Ishikawa (cell line): ENCODE results near the gene RPS5.

Experiments
- CEBPB ChIP-seq: IDR thresholded peaks from 2 replicates; pipeline ENCODE4 v1.6.1; 2012
- CREB1 ChIP-seq: IDR thresholded peaks from 2 replicates; pipeline ENCODE4 v1.6.1; 2012; ENCODE audit warnings: low read depth
- EGR1 ChIP-seq: IDR thresholded peaks from 2 replicates; pipeline ENCODE4 v1.6.1; 2012
- EP300 ChIP-seq: IDR thresholded peaks from 2 replicates; pipeline ENCODE4 v1.6.1; 2012; ENCODE audit warnings: borderline replicate concordance
- FOXM1 ChIP-seq: IDR thresholded peaks from 2 replicates; pipeline ENCODE4 v1.6.1; 2012; ENCODE audit warnings: low read depth, borderline replicate concordance
- NFIC ChIP-seq: IDR thresholded peaks from 2 replicates; pipeline ENCODE4 v1.6.1; 2012
- RAD21 ChIP-seq: IDR thresholded peaks from 2 replicates; pipeline ENCODE4 v1.6.1; 2012; ENCODE audit warnings: low read depth
- REST ChIP-seq: IDR thresholded peaks from 2 replicates; pipeline ENCODE4 v1.6.1; 2012; ENCODE audit warnings: low read depth, mild to moderate bottlenecking
- TAF1 ChIP-seq: IDR thresholded peaks from 2 replicates; pipeline ENCODE4 v1.6.1; 2012; ENCODE audit warnings: low read depth, mild to moderate bottlenecking
- TCF12 ChIP-seq: IDR thresholded peaks from 2 replicates; pipeline ENCODE4 v1.6.1; 2012; ENCODE audit warnings: low read depth
- TEAD4 ChIP-seq: IDR thresholded peaks from 2 replicates; pipeline ENCODE4 v1.6.1; 2012
- USF1 ChIP-seq: IDR thresholded peaks from 2 replicates; pipeline ENCODE4 v1.6.1; 2012
- YY1 ChIP-seq: IDR thresholded peaks from 2 replicates; pipeline ENCODE4 v1.6.1; 2012; ENCODE audit warnings: low read depth
- ZBTB7A ChIP-seq: IDR thresholded peaks from 2 replicates; pipeline ENCODE4 v1.6.1; 2012; ENCODE audit warnings: low read depth
- TF ChIP-seq, protein P1 (sequence below): IDR thresholded peaks from 2 replicates; pipeline ENCODE4 v1.6.1; 2012

Gene RPS5

GRCh38 chr19:58353717-58354477, 33.2 kb upstream of the RPS5 start:
- TF ChIP-seq EP300, result no peak
- TF ChIP-seq REST, result no peak
- TF ChIP-seq, protein P1, sequence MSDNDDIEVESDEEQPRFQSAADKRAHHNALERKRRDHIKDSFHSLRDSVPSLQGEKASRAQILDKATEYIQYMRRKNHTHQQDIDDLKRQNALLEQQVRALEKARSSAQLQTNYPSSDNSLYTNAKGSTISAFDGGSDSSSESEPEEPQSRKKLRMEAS, result no peak
- TF ChIP-seq TAF1, result no peak
- no peak for TF ChIP-seq FOXM1
- no peak for TF ChIP-seq TEAD4
- no peak for TF ChIP-seq TCF12
- no peak for TF ChIP-seq USF1
- TF ChIP-seq EGR1, result no peak
- TF ChIP-seq RAD21, result no peak
- TF ChIP-seq ZBTB7A, result no peak
- no peak for TF ChIP-seq CREB1
- no peak for TF ChIP-seq NFIC

DNA sequence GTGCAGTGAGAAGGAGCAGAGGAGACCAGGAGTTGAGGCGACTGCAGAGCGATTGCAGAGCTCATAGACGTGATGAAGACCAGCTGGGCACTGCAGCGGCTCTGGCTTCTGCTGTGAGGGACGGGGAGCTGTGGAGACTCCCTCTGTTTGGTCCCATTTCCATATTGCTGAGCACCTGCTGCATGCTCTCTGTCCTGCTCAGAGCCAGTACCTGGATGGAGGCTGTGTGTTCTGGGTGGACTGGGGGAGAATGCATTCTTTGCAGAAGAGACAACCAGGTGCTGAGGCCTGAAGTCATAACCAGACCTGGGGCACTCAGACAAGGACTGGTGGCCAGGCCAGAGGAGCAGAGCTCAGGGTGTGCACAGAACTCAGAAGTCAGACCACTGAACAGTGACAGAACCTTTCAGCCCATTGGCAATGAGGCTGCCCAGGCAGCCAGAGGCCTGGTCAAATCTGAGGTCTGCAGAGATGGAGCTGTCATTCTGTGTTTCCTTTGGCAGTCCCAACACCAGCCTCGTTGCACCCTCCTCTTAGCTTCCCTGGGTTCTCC, 32.5 kb upstream of the RPS5 start:
- TF ChIP-seq TCF12 (no peak), NFIC (no peak), CEBPB (no peak), FOXM1 (no peak), TEAD4 (no peak)

DNA sequence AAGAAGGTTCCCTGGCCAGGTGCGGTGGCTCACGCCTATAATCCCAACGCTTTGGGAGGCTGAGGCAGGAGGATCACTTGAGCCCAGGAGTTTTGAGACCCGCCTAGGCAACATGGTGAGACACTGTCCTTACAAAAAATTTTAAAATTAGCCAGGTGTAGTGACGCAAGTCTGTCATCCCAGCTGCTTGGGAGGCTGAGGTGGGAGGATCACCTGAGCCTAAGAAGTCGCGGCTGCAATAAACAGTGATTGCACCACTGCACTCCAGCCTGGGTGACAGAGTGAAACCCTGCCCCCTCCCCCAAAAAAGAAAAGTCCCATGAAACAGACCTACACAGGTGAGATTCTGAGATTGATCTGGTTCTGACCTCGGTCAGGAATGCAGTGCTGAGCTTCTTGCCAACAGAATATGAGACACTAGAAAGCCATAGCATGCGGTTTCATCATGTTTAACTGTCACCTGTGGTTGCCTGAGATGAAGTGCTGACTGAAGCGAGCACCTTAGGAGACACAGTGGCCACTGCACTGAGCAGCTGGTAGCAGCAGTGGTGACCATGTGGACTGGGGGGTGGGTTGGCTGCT, 31.8 kb upstream of the RPS5 start:
- TF ChIP-seq USF1 (no peak), FOXM1 (no peak), CREB1 (no peak), RAD21 (no peak), ZBTB7A (no peak), EGR1 (no peak), TAF1 (no peak), TCF12 (no peak), CEBPB (no peak), EP300 (no peak)

DNA sequence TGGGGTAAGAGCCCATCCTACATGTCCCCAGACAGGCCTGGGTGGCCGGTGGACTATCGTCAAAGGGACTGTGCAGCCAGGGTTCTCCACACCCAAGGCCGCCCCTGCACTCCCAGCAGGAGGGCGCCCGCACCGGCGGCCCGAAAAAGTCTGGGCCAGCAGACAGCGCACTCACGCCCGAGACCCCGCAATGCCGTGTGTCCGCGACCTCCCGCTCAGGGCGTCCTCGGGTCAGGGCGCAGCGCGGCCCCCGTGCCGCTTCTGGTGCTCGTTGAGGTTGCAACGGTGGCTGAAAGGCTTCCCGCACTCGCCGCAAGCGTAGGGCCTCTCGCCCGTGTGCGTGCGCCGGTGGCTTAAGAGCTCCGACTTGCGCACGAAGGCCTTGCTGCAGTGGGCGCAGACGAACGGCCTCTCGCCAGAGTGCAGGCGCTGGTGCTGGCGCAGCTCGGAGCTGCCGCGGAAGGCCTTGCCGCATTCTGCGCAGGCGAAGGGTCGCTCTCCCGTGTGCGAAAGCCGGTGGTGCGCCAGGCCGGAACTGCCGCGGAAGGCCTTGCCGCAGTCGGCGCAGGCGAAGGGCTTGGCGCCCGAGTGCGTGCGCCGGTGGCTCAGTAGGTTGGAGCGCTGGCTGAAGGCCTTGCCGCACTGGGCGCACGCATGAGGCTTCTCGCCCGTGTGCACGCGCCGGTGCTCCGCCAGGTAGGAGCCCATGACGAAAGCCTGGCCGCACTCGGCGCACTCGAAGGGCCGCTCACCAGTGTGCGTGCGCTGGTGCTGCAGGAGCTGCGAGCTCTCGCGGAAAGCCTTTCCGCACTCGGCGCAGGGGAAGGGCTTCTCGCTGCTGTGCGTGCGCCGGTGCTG, 30.9 kb upstream of the RPS5 start:
- TF ChIP-seq TEAD4 (no peak), ZBTB7A (no peak), TAF1 (no peak), USF1 (no peak)

DNA sequence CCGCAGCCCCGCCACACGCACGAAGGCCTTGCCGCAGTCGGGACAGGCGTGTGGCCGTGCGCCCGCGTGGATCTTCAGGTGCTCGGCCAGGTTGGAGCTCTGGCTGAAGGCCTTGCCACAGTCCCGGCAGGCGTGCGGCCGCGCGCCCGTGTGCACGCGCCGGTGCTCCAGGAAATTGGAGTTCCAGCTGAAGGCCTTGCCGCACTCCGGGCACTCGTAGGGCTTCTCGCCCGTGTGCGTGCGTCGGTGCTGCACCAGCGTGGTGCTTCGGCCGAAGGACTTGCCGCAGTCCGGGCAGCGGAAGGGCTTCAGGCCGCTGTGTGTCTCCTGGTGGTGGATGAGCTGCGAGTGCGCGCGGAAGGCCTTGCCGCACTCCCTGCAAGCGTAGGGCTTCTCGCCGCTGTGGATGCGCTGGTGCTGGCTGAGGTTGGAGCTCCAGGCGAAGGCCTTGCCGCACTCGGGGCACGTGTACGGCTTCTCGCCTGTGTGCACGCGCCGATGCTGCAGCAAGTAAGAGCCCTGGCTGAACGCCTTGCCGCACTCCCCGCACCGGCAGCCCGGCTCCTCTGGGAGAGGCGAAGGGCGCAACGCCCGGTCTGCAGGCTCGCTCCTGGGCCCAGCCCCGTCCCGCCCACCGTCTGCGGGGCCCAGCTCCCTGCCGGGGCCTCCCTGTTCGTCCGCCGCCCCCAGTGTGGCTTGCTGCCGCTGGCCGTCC, 30.1 kb upstream of the RPS5 start:
- TF ChIP-seq EP300 (no peak), NFIC (no peak), FOXM1 (no peak), CREB1 (no peak), YY1 (no peak)

- no peak for TF ChIP-seq CEBPB
- no peak for TF ChIP-seq TAF1
- no peak for TF ChIP-seq YY1
- no peak for TF ChIP-seq EP300
- TF ChIP-seq USF1, result no peak
- TF ChIP-seq RAD21, result no peak
- no peak for TF ChIP-seq EGR1
- TF ChIP-seq, protein P1, result no peak
- TF ChIP-seq ZBTB7A, result no peak
- TF ChIP-seq TEAD4, result no peak
- TF ChIP-seq REST, result no peak
- no peak for TF ChIP-seq TCF12
- no peak for TF ChIP-seq CREB1
- no peak for TF ChIP-seq FOXM1
- no peak for TF ChIP-seq NFIC
These were observed 29.5 kb upstream of the RPS5 start for GRCh38 chr19:58357481-58358145.
